Neural progenitor cell (in vitro differentiated cells): Measurements from ENCODE around the gene CTTNBP2NL. TPM values are rescaled to one million over a fixed set of nuclear protein-coding genes. Genes with fewer than 3 reads are reported as not detected.

ENCODE experiments used
- DNase-seq: peaks from one replicate; pipeline ENCODE4 v3.0.0-alpha.2; 2016; ENCODE audit warnings: low spot score
- H2AFZ ChIP-seq: fragments of 200-600 bp; sonication (generic); replicated peaks from 2 replicates; pipeline ENCODE4 v1.6.1; 2016; ENCODE audit warnings: antibody characterized with exemption
- H3F3A ChIP-seq: fragments of 200-600 bp; sonication (generic); 2 replicates; pipeline ENCODE4 v1.6.1; 2016; ENCODE audit warnings: antibody characterized with exemption, low read depth
- H3K27ac ChIP-seq: fragments of 200-600 bp; sonication (generic); 2 replicates; pipeline ENCODE4 v1.5.1; 2016; ENCODE audit warnings: mild to moderate bottlenecking
- H3K27me3 ChIP-seq: fragments of 200-600 bp; sonication (generic); 2 replicates; pipeline ENCODE4 v1.6.1; 2016; ENCODE audit warnings: mild to moderate bottlenecking, moderate library complexity
- H3K36me3 ChIP-seq: fragments of 200-600 bp; sonication (generic); 2 replicates; pipeline ENCODE4 v1.5.1; 2016
- H3K4me1 ChIP-seq: fragments of 200-600 bp; sonication (generic); 2 replicates; pipeline ENCODE4 v1.6.1; 2016; ENCODE audit warnings: mixed run types
- H3K4me2 ChIP-seq: fragments of 200-600 bp; sonication (generic); 2 replicates; pipeline ENCODE4 v1.6.1; 2016
- H3K4me3 ChIP-seq: fragments of 200-600 bp; sonication (generic); 2 replicates; pipeline ENCODE4 v1.5.1; 2016
- H3K79me2 ChIP-seq: fragments of 200-600 bp; sonication (generic); 2 replicates; pipeline ENCODE4 v1.6.1; 2016; ENCODE audit warnings: low read depth
- H3K9ac ChIP-seq: fragments of 200-600 bp; sonication (generic); 2 replicates; pipeline ENCODE4 v1.6.1; 2016
- H3K9me3 ChIP-seq: fragments of 200-600 bp; sonication (generic); 2 replicates; pipeline ENCODE4 v1.5.1; 2016; ENCODE audit warnings: low read depth
- H4K20me1 ChIP-seq: fragments of 200-600 bp; sonication (generic); 2 replicates; pipeline ENCODE4 v1.6.1; 2016; ENCODE audit warnings: low read depth
- H3K27ac Mint-ChIP-seq: 3 replicates; pipeline ENCODE4 v1.8.0; 2021; ENCODE audit warnings: mixed read lengths
- H3K27me3 Mint-ChIP-seq: 2 replicates; pipeline ENCODE4 v1.8.0; 2022; ENCODE audit warnings: low read depth, mild to moderate bottlenecking, inconsistent platforms, moderate library complexity, mixed read lengths; ENCODE audit not compliant: insufficient read depth
- H3K36me3 Mint-ChIP-seq: 3 replicates; pipeline ENCODE4 v1.8.0; 2021; ENCODE audit warnings: mixed read lengths
- H3K4me1 Mint-ChIP-seq: 3 replicates; pipeline ENCODE4 v1.8.0; 2021; ENCODE audit warnings: mixed read lengths
- H3K4me3 Mint-ChIP-seq: 3 replicates; pipeline ENCODE4 v1.8.0; 2021; ENCODE audit warnings: mild to moderate bottlenecking, moderate library complexity, mixed read lengths
- H3K9me3 Mint-ChIP-seq: 3 replicates; pipeline ENCODE4 v1.8.0; 2020; ENCODE audit warnings: mixed read lengths
- EZH2 ChIP-seq: fragments of 200-600 bp; sonication (generic); IDR thresholded peaks from 2 replicates; pipeline ENCODE4 v1.6.1; 2017; ENCODE audit warnings: antibody characterized with exemption, mild to moderate bottlenecking, moderate library complexity
- EZH2phosphoT487 ChIP-seq: fragments of 200-600 bp; sonication (generic); IDR thresholded peaks from 2 replicates; pipeline ENCODE4 v1.6.1; 2017; ENCODE audit warnings: antibody characterized with exemption
- total RNA-seq: library from RNA; depleted of rRNA; stranded (reverse); fragments of >200 nt; gene quantifications from 2 replicates; pipeline ENCODE4 v1.2.3, GENCODE V29; 2015; ENCODE audit warnings: low replicate concordance
- TF ChIP-seq, protein P1 (sequence below): fragments of 200-600 bp; sonication (generic); IDR thresholded peaks from 2 replicates; pipeline ENCODE4 v1.5.1; 2017; ENCODE audit warnings: antibody characterized with exemption, mild to moderate bottlenecking

CTTNBP2NL gene
- total RNA-seq, 1 donor from 2014 or later = 27.2 TPM

DNA sequence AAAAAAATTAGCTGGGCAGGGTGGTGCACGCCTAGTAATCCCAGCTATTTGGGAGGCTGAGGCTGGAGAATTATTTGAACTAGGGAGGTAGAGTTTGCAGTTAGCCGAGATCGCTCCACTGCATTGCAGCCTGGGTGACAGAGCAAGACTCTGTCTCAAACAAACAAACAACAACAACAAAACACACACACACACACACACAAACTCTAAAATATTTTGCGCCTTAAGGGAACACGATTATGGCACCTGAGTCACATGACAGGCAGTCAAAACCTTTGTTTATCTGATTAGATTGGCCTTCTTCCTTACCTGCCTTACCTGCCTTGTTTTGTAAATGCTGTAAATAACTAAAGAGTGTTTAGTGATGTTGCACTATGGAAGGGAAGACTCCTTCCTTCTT is 92.1 kb downstream of the CTTNBP2NL start:
- H3K4me3 ChIP-seq = no peak overlapping the region
- H3K36me3 ChIP-seq = no peaks in the 10 kb centered on the region
- no peak overlapping the region for H3K27ac ChIP-seq
- Mint-ChIP-seq H3K27me3 (no peaks in the 10 kb centered on the region), H3K27ac (no peak overlapping the region), H3K9me3 (no peaks in the 10 kb centered on the region), H3K4me3 (no peak overlapping the region), H3K36me3 (no peaks in the 10 kb centered on the region), H3K4me1 (peaks cover 4% of the 10 kb centered on the region)
- H4K20me1 ChIP-seq = no peaks in the 10 kb centered on the region
- no peak overlapping the region for H3K4me2 ChIP-seq
- no peaks in the 10 kb centered on the region for H3K4me1 ChIP-seq
- H3K9me3 ChIP-seq = no peaks in the 10 kb centered on the region
- no peak overlapping the region for H2AFZ ChIP-seq
- DNase-seq = no peak
- H3K27me3 ChIP-seq = peaks cover 1% of the 10 kb centered on the region
- no peaks in the 10 kb centered on the region for H3K79me2 ChIP-seq
- no peak for TF ChIP-seq EZH2
- no peaks in the 10 kb centered on the region for H3F3A ChIP-seq
- H3K9ac ChIP-seq = no peak overlapping the region

DNA sequence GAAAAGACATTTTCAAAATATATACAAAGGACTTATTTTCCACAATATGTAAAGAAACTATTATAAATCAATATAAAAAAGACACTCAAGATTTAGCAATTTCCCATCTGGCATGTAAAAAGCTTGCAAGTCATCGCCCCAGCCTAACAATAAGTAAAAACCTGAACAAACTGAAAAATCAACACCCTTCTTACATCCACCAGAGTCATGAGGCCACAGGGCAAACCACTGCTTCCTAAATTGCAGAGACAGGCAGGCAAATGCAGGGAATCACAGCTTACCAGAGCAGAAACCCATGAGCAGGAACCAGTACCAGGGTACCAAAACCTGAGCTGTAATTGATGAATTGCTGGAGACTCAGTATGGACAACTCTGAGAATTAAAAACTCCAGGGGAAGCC is 96.1 kb downstream of the CTTNBP2NL start:
- no peak overlapping the region for H3K4me3 ChIP-seq
- DNase-seq = no peak
- Mint-ChIP-seq H3K27ac (no peak overlapping the region), H3K4me1 (peaks cover 6% of the 10 kb centered on the region), H3K4me3 (no peak overlapping the region), H3K36me3 (no peaks in the 10 kb centered on the region), H3K27me3 (no peaks in the 10 kb centered on the region), H3K9me3 (peaks cover 3% of the 10 kb centered on the region)
- H3K9ac ChIP-seq = no peak overlapping the region
- H3K36me3 ChIP-seq = no peaks in the 10 kb centered on the region
- no peaks in the 10 kb centered on the region for H3F3A ChIP-seq
- no peak overlapping the region for H3K4me2 ChIP-seq
- H3K27ac ChIP-seq = no peak overlapping the region
- H2AFZ ChIP-seq = no peak overlapping the region
- H3K27me3 ChIP-seq = peaks cover 10% of the 10 kb centered on the region
- no peaks in the 10 kb centered on the region for H3K4me1 ChIP-seq
- TF ChIP-seq, protein P1, sequence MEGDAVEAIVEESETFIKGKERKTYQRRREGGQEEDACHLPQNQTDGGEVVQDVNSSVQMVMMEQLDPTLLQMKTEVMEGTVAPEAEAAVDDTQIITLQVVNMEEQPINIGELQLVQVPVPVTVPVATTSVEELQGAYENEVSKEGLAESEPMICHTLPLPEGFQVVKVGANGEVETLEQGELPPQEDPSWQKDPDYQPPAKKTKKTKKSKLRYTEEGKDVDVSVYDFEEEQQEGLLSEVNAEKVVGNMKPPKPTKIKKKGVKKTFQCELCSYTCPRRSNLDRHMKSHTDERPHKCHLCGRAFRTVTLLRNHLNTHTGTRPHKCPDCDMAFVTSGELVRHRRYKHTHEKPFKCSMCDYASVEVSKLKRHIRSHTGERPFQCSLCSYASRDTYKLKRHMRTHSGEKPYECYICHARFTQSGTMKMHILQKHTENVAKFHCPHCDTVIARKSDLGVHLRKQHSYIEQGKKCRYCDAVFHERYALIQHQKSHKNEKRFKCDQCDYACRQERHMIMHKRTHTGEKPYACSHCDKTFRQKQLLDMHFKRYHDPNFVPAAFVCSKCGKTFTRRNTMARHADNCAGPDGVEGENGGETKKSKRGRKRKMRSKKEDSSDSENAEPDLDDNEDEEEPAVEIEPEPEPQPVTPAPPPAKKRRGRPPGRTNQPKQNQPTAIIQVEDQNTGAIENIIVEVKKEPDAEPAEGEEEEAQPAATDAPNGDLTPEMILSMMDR = no peak
- TF ChIP-seq EZH2phosphoT487 (no peak), EZH2 (no peak)
- H3K9me3 ChIP-seq = no peaks in the 10 kb centered on the region
- H3K79me2 ChIP-seq = no peaks in the 10 kb centered on the region
- H4K20me1 ChIP-seq = no peaks in the 10 kb centered on the region

DNA sequence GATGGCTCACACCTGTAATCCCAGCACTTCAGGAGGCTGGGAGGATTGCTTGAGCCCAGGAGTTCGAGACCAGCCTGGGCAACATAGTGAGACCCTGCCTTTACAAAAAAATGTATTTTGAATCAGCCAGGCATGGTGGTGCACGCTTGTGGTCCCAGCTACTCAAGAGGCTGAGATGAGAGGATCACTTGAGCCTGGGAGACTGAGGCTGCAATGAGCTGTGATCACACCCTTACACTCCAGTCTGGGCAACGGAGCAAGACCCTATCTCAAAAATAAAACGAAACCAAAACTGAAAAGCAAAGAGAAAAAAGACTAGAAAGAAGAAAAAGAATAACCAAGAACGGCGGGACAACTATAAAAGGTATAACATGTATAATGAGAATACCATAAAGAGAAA is 97.3 kb downstream of the CTTNBP2NL start:
- Mint-ChIP-seq H3K4me3 (no peak overlapping the region), H3K36me3 (no peaks in the 10 kb centered on the region), H3K4me1 (peaks cover 6% of the 10 kb centered on the region), H3K9me3 (peaks cover 3% of the 10 kb centered on the region), H3K27me3 (no peaks in the 10 kb centered on the region), H3K27ac (no peak overlapping the region)
- no peak overlapping the region for H2AFZ ChIP-seq
- no peak for DNase-seq
- H3K4me1 ChIP-seq = no peaks in the 10 kb centered on the region
- TF ChIP-seq, protein P1 = no peak
- no peak for TF ChIP-seq EZH2
- no peak for TF ChIP-seq EZH2phosphoT487
- no peaks in the 10 kb centered on the region for H3K79me2 ChIP-seq
- H3K27me3 ChIP-seq = peaks cover 10% of the 10 kb centered on the region
- H3K36me3 ChIP-seq = no peaks in the 10 kb centered on the region
- H3K9me3 ChIP-seq = no peaks in the 10 kb centered on the region
- no peak overlapping the region for H3K9ac ChIP-seq
- no peak overlapping the region for H3K4me3 ChIP-seq
- no peak overlapping the region for H3K4me2 ChIP-seq
- no peak overlapping the region for H3K27ac ChIP-seq
- no peaks in the 10 kb centered on the region for H4K20me1 ChIP-seq
- no peaks in the 10 kb centered on the region for H3F3A ChIP-seq

DNA sequence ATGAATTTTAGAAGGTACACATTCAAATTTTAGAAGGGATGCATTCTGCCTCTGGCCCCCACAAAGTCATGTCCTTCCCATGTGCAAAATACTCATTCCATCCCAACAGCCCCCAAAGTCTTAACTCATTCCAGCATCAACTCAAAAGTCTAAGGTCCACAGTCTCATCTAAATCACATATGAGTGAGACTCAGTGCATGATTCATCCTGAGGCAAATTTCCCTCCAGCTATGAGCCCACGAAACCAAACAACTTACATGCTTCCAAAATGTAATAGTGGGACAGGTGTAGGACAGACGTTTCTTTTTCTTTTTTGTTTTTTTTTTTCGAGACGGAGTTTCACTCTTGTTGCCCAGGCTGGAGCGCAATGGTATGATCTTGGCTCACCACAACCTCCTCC is 100.3 kb downstream of the CTTNBP2NL start:
- H3K4me1 Mint-ChIP-seq = peaks cover 15% of the 10 kb centered on the region
- H3K9ac ChIP-seq = no peak overlapping the region
- H3K79me2 ChIP-seq = no peaks in the 10 kb centered on the region

More for the DNA sequence above, 100.3 kb downstream of the CTTNBP2NL start:
- no peaks in the 10 kb centered on the region for H3K9me3 ChIP-seq
- H3K27me3 Mint-ChIP-seq = peaks cover 2% of the 10 kb centered on the region
- H3F3A ChIP-seq = peaks cover 3% of the 10 kb centered on the region
- no peak overlapping the region for H3K27ac ChIP-seq
- H3K27ac Mint-ChIP-seq = peak overlapping the region; percentile 2
- no peak overlapping the region for H3K4me3 Mint-ChIP-seq
- H2AFZ ChIP-seq = no peak overlapping the region
- H3K4me2 ChIP-seq = no peak overlapping the region
- no peaks in the 10 kb centered on the region for H4K20me1 ChIP-seq
- TF ChIP-seq EZH2phosphoT487 = no peak
- TF ChIP-seq, protein P1 = no peak
- TF ChIP-seq EZH2 = no peak
- H3K36me3 Mint-ChIP-seq = no peaks in the 10 kb centered on the region
- DNase-seq = no peak
- H3K4me3 ChIP-seq = no peak overlapping the region
- H3K4me1 ChIP-seq = no peaks in the 10 kb centered on the region
- H3K9me3 Mint-ChIP-seq = peaks cover 3% of the 10 kb centered on the region
- no peaks in the 10 kb centered on the region for H3K36me3 ChIP-seq
- H3K27me3 ChIP-seq = peaks cover 37% of the 10 kb centered on the region
